Ovary (tissue), 3 donors: ENCODE results near the gene NRARP.

Source experiments
- EP300 ChIP-seq: sonication (generic); formaldehyde crosslinking; IDR thresholded peaks from one replicate; pipeline ENCODE4 v1.6.1; 2017; ENCODE audit warnings: antibody characterized with exemption
- POLR2A ChIP-seq: fragments of 450-650 bp; IDR thresholded peaks from one replicate; pipeline ENCODE4 v1.6.1; 2017; ENCODE audit warnings: antibody characterized with exemption, mild to moderate bottlenecking, moderate library complexity
- TF ChIP-seq, protein P1 (sequence below), 3 donors: fragments of 450-650 bp in 2 of 3; fragments of 200-600 bp in 1 of 3; IDR thresholded peaks; one replicate each; pipeline versions ENCODE4 v1.5.1 to v1.8.0; 2016 to 2022; ENCODE audit warnings: antibody characterized with exemption in 3 of 3, mild to moderate bottlenecking in 1 of 3
- donor health status: DM: no; HTN: no; CAD: no.

DNA sequence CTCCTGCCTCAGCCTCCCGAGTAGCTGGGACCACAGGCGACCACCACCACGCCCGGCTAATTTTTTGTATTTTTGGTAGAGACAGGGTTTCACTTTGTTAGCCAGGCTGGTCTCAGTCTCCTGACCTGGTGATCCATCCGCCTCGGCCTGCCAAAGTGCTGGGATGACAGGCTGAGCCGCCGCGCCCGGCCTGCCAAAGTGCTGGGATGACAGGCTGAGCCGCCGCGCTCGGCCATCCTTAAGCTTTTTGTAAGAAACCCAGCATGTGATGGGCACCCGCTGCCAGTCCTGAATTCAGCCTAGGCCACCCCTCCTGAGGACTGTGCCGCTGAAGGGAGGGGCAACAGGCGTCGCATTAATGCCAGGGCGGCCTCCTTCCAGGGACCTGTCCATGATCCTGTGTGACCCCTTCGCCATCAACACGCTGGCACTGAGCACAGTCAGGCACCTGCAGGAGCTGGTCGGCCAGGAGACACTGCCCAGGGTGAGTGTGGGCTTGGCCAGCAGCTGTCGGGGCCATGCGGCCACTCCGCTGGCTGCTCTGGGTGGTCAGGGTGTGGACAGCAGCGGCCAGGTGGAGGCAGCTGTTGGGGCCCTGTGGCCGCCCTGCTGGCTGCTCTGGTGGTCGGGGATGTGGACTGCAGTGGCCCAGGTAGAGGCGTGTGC is 36.4 kb downstream of the NRARP start:
- TF ChIP-seq, protein P1, sequence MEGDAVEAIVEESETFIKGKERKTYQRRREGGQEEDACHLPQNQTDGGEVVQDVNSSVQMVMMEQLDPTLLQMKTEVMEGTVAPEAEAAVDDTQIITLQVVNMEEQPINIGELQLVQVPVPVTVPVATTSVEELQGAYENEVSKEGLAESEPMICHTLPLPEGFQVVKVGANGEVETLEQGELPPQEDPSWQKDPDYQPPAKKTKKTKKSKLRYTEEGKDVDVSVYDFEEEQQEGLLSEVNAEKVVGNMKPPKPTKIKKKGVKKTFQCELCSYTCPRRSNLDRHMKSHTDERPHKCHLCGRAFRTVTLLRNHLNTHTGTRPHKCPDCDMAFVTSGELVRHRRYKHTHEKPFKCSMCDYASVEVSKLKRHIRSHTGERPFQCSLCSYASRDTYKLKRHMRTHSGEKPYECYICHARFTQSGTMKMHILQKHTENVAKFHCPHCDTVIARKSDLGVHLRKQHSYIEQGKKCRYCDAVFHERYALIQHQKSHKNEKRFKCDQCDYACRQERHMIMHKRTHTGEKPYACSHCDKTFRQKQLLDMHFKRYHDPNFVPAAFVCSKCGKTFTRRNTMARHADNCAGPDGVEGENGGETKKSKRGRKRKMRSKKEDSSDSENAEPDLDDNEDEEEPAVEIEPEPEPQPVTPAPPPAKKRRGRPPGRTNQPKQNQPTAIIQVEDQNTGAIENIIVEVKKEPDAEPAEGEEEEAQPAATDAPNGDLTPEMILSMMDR (IDR thresholded peaks at IDR 0.05) = no peak
- no peak for TF ChIP-seq POLR2A
- TF ChIP-seq EP300 = no peak
